ENCODE data around the gene KATNB1.
"Not testable (repeated sequence)": the region's sequence is repeated elsewhere in the genome, so short reads cannot be mapped to it uniquely, and the experiment has no call there.

The KATNB1 gene

GRCh38 chr16:57781741-57782606, 46.4 kb downstream of the KATNB1 start:
- no peaks in the 10 kb centered on the region for H3K79me2 ChIP-seq (ENCODE audit: insufficient read depth, low read length)
- no peak for TF ChIP-seq EZH2 (IDR thresholded peaks at IDR 0.05; ENCODE audit: borderline replicate concordance, low read depth, low read length, severe bottlenecking)
- TF ChIP-seq CTCF (IDR thresholded peaks at IDR 0.05; ENCODE audit: borderline replicate concordance, extremely low read depth, low read length, poor library complexity, severe bottlenecking) = no peak
- ATAC-seq (ENCODE audit: insufficient read depth, low read depth) = no peak
- no peaks in the 10 kb centered on the region for H3K27me3 ChIP-seq (ENCODE audit: insufficient read depth, low read length, poor library complexity)
- no peaks in the 10 kb centered on the region; the same call in 1 of the 2 replicates for H4K20me1 ChIP-seq (ENCODE audit: insufficient read depth, low read length)
- H3K4me3 ChIP-seq (ENCODE audit: low read depth in 1 of 2, low read length in 2 of 2) = no peak overlapping the region
- no peaks in the 10 kb centered on the region for H3K9me3 ChIP-seq (ENCODE audit: insufficient read depth, low read length, severe bottlenecking)
- no peak overlapping the region for H3K4me2 ChIP-seq (ENCODE audit: insufficient read depth, low read length)
- no peak overlapping the region for H3K9ac ChIP-seq (ENCODE audit: low read depth, low read length)
- H2AFZ ChIP-seq (ENCODE audit: low read depth, low read length) = no peak overlapping the region
- H3K36me3 ChIP-seq (ENCODE audit: insufficient read depth, low read length) = no peaks in the 10 kb centered on the region
- no peak overlapping the region for H3K27ac ChIP-seq (ENCODE audit: low read length)
- no peak for DNase-seq
- H3K4me1 ChIP-seq (ENCODE audit: insufficient read depth, low read length) = no peaks in the 10 kb centered on the region

GRCh38 chr16:57782607-57783055, 47.1 kb downstream of the KATNB1 start:
- not testable (repeated sequence) for H2AFZ ChIP-seq (ENCODE audit: low read depth, low read length); H3K4me1 ChIP-seq (ENCODE audit: insufficient read depth, low read length); H3K4me2 ChIP-seq (ENCODE audit: insufficient read depth, low read length); H3K4me3 ChIP-seq (ENCODE audit: low read depth in 1 of 2, low read length in 2 of 2); H3K36me3 ChIP-seq (ENCODE audit: insufficient read depth, low read length); H3K79me2 ChIP-seq (ENCODE audit: insufficient read depth, low read length); H3K9me3 ChIP-seq (ENCODE audit: insufficient read depth, low read length, severe bottlenecking); DNase-seq; ATAC-seq (ENCODE audit: insufficient read depth, low read depth); H3K9ac ChIP-seq (ENCODE audit: low read depth, low read length); H4K20me1 ChIP-seq (ENCODE audit: insufficient read depth, low read length); H3K27ac ChIP-seq (ENCODE audit: low read length); H3K27me3 ChIP-seq (ENCODE audit: insufficient read depth, low read length, poor library complexity)

- no peaks in the 10 kb centered on the region for H3K79me2 ChIP-seq (ENCODE audit: insufficient read depth, low read length)
- no peaks in the 10 kb centered on the region; the same call in 1 of the 2 replicates for H4K20me1 ChIP-seq (ENCODE audit: insufficient read depth, low read length)
- no peak overlapping the region for H2AFZ ChIP-seq (ENCODE audit: low read depth, low read length)
- no peak overlapping the region for H3K4me3 ChIP-seq (ENCODE audit: low read depth in 1 of 2, low read length in 2 of 2)
- DNase-seq = no peak
- H3K4me2 ChIP-seq (ENCODE audit: insufficient read depth, low read length) = no peak overlapping the region
- H3K9ac ChIP-seq (ENCODE audit: low read depth, low read length) = no peak overlapping the region
- no peak for TF ChIP-seq CTCF (IDR thresholded peaks at IDR 0.05; ENCODE audit: borderline replicate concordance, extremely low read depth, low read length, poor library complexity, severe bottlenecking)
- TF ChIP-seq EZH2 (IDR thresholded peaks at IDR 0.05; ENCODE audit: borderline replicate concordance, low read depth, low read length, severe bottlenecking) = no peak
- H3K4me1 ChIP-seq (ENCODE audit: insufficient read depth, low read length) = no peaks in the 10 kb centered on the region
- ATAC-seq (ENCODE audit: insufficient read depth, low read depth) = no peak
- H3K27ac ChIP-seq (ENCODE audit: low read length) = no peak overlapping the region
- no peaks in the 10 kb centered on the region for H3K27me3 ChIP-seq (ENCODE audit: insufficient read depth, low read length, poor library complexity)
- H3K9me3 ChIP-seq (ENCODE audit: insufficient read depth, low read length, severe bottlenecking) = no peaks in the 10 kb centered on the region
- H3K36me3 ChIP-seq (ENCODE audit: insufficient read depth, low read length) = no peaks in the 10 kb centered on the region
These were observed 47.5 kb downstream of the KATNB1 start for GRCh38 chr16:57783116-57783515.

GRCh38 chr16:57783883-57784282, 48.3 kb downstream of the KATNB1 start:
- ATAC-seq (ENCODE audit: insufficient read depth, low read depth) (no peak), DNase-seq (no peak)
- TF ChIP-seq EZH2 (IDR thresholded peaks at IDR 0.05; ENCODE audit: borderline replicate concordance, low read depth, low read length, severe bottlenecking) (no peak), CTCF (IDR thresholded peaks at IDR 0.05; ENCODE audit: borderline replicate concordance, extremely low read depth, low read length, poor library complexity, severe bottlenecking) (no peak)
- H2AFZ ChIP-seq (ENCODE audit: low read depth, low read length) = no peak overlapping the region
- no peak overlapping the region for H3K9ac ChIP-seq (ENCODE audit: low read depth, low read length)
- H3K27me3 ChIP-seq (ENCODE audit: insufficient read depth, low read length, poor library complexity) = no peaks in the 10 kb centered on the region
- H3K79me2 ChIP-seq (ENCODE audit: insufficient read depth, low read length) = no peaks in the 10 kb centered on the region
- no peaks in the 10 kb centered on the region; the same call in 1 of the 2 replicates for H4K20me1 ChIP-seq (ENCODE audit: insufficient read depth, low read length)
- H3K9me3 ChIP-seq (ENCODE audit: insufficient read depth, low read length, severe bottlenecking) = no peaks in the 10 kb centered on the region
- no peak overlapping the region for H3K4me2 ChIP-seq (ENCODE audit: insufficient read depth, low read length)
- no peaks in the 10 kb centered on the region for H3K36me3 ChIP-seq (ENCODE audit: insufficient read depth, low read length)
- H3K4me1 ChIP-seq (ENCODE audit: insufficient read depth, low read length) = no peaks in the 10 kb centered on the region
- H3K4me3 ChIP-seq (ENCODE audit: low read depth in 1 of 2, low read length in 2 of 2) = no peak overlapping the region
- H3K27ac ChIP-seq (ENCODE audit: low read length) = no peak overlapping the region

Measured in DND-41 (cell line).